Neural progenitor cell (in vitro differentiated cells): Measurements from ENCODE around the gene KRTAP2-4.

Experiments
- CTCF ChIP-seq: fragments of 200-600 bp; sonication (generic); IDR thresholded peaks from 2 replicates; pipeline ENCODE4 v1.5.1; 2017; ENCODE audit warnings: antibody characterized with exemption, mild to moderate bottlenecking
- EZH2phosphoT487 ChIP-seq: fragments of 200-600 bp; sonication (generic); IDR thresholded peaks from 2 replicates; pipeline ENCODE4 v1.6.1; 2017; ENCODE audit warnings: antibody characterized with exemption

- TF ChIP-seq CTCF (no peak), EZH2phosphoT487 (no peak)
Measured at GRCh38 chr17:41048441-41048840, 17.2 kb downstream of the KRTAP2-4 start.
